Upper lobe of left lung (tissue), 4 donors: Measurements from ENCODE around the gene CCDC148.

Experiments
- CTCF ChIP-seq, 6 experiments: fragments of 450-650 bp in 4 of 6; fragments of 200-600 bp in 2 of 6; sonication (generic) in 2 of 6; IDR thresholded peaks; one replicate each; pipeline ENCODE4 v1.5.1; 2016 to 2019; ENCODE audit warnings: antibody characterized with exemption in 6 of 6
- EP300 ChIP-seq, 4 donors: sonication (generic); formaldehyde crosslinking; IDR thresholded peaks; one replicate each; pipeline ENCODE4 v1.5.1; 2017; ENCODE audit warnings: antibody characterized with exemption in 4 of 4, control low read depth in 2 of 4

- TF ChIP-seq EP300 (IDR thresholded peaks at IDR 0.05) (no peak), CTCF (IDR thresholded peaks at IDR 0.05) (no peak)
Observed at GRCh38 chr2:158443606-158444005, 12.9 kb downstream of the CCDC148 start.
